Panc1 (cell line): Measurements from ENCODE around the gene FBXW4.

ENCODE experiments used
- POLR2AphosphoS5 ChIP-seq: IDR thresholded peaks from 2 replicates; pipeline ENCODE4 v1.6.1; 2012; ENCODE audit warnings: mild to moderate bottlenecking, low read depth, low read length, moderate library complexity
- SIN3A ChIP-seq: IDR thresholded peaks from 2 replicates; pipeline ENCODE4 v1.6.1; 2012; ENCODE audit warnings: low read depth, mild to moderate bottlenecking, low read length, moderate library complexity, borderline replicate concordance; ENCODE audit not compliant: insufficient read depth
- TF ChIP-seq, protein P1 (sequence below): fragments of 450-650 bp; IDR thresholded peaks from 2 replicates; pipeline ENCODE4 v1.5.1; 2017; ENCODE audit warnings: mild to moderate bottlenecking

DNA sequence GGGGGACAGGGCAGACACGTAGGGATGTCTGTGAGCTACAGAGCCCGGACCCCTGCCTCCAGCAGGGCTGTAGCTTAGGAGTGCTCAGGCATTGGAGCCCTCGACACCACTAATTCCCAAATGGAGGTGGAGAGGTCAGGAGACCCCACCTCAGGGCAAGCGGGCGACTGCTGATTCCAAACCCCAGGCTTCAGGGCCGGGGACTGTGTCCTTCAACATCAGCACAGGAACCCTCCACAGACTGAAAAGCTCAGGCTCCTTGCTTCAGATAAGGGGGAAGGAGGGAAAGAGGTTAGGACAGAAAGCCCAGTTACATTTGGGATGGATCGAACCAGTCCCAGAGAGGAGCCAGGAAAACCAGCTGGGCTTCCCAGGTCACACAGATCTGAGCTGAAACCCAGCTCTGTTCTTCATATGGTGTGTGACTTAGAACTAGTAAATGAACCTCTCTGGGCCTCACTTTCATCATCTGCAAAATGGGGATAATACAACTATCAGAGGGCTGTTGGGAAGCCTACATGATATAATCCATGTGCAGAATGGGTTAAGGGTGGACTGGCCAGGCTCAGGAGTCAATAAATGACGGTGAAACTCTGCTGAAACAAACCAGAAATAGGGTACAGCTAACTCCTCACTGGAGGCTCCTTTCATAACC is 123.6 kb downstream of the FBXW4 start:
- TF ChIP-seq SIN3A (no peak), POLR2AphosphoS5 (no peak)
- TF ChIP-seq, protein P1, sequence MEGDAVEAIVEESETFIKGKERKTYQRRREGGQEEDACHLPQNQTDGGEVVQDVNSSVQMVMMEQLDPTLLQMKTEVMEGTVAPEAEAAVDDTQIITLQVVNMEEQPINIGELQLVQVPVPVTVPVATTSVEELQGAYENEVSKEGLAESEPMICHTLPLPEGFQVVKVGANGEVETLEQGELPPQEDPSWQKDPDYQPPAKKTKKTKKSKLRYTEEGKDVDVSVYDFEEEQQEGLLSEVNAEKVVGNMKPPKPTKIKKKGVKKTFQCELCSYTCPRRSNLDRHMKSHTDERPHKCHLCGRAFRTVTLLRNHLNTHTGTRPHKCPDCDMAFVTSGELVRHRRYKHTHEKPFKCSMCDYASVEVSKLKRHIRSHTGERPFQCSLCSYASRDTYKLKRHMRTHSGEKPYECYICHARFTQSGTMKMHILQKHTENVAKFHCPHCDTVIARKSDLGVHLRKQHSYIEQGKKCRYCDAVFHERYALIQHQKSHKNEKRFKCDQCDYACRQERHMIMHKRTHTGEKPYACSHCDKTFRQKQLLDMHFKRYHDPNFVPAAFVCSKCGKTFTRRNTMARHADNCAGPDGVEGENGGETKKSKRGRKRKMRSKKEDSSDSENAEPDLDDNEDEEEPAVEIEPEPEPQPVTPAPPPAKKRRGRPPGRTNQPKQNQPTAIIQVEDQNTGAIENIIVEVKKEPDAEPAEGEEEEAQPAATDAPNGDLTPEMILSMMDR = no peak
